Activated CD4-positive, alpha-beta T cell treated with anti-CD3 and anti-CD28 coated beads, Interleukin-2, amount 50 U/mL, for 24 hours (primary cell): ENCODE measurements around the gene GLCCI1.
A peak's percentile ranks its signal among the peaks of the same experiment; 100 is the strongest.

Source experiments
- DNase-seq, 2 donors: peaks; one replicate each; pipeline ENCODE4 v3.0.0-alpha.2; 2020; ENCODE audit warnings: low read depth in 1 of 2, low spot score in 1 of 2

Gene GLCCI1

GRCh38 chr7:7962851-7963250, 5.7 kb upstream of the GLCCI1 start:
- no peak for DNase-seq

GRCh38 chr7:7964250-7964649, 4.3 kb upstream of the GLCCI1 start:
- DNase-seq = no peak

GRCh38 chr7:7964691-7965090, 3.9 kb upstream of the GLCCI1 start:
- no peak for DNase-seq

- no peak for DNase-seq
Measured at GRCh38 chr7:7965301-7965700, 3.3 kb upstream of the GLCCI1 start.

- no peak for DNase-seq
Measured at GRCh38 chr7:7966141-7966734, 2.4 kb upstream of the GLCCI1 start.

- DNase-seq = no peak
Measured at GRCh38 chr7:7967886-7968543, 581 bp upstream of the GLCCI1 start.

GRCh38 chr7:7969306-7970236, 975 bp downstream of the GLCCI1 start:
- DNase-seq = peak; percentile 19 to 37

GRCh38 chr7:7970237-7970530, 1.6 kb downstream of the GLCCI1 start:
- no peak for DNase-seq

- DNase-seq = no peak
Measured at GRCh38 chr7:7970531-7971307, 2.1 kb downstream of the GLCCI1 start.

- DNase-seq = no peak
Measured at GRCh38 chr7:7971308-7972040, 2.9 kb downstream of the GLCCI1 start.

GRCh38 chr7:7972128-7972527, 3.5 kb downstream of the GLCCI1 start:
- DNase-seq = no peak

- no peak for DNase-seq
Measured at GRCh38 chr7:7972922-7973594, 4.5 kb downstream of the GLCCI1 start.

- DNase-seq = no peak
Measured at GRCh38 chr7:7976677-7977076, 8.1 kb downstream of the GLCCI1 start.

GRCh38 chr7:7977774-7978173, 9.2 kb downstream of the GLCCI1 start:
- DNase-seq = no peak

GRCh38 chr7:7978860-7979259, 10.3 kb downstream of the GLCCI1 start:
- no peak for DNase-seq

- no peak for DNase-seq
Measured at GRCh38 chr7:7979558-7979957, 11.0 kb downstream of the GLCCI1 start.

GRCh38 chr7:7980134-7980533, 11.5 kb downstream of the GLCCI1 start:
- no peak for DNase-seq

- DNase-seq = no peak
Measured at GRCh38 chr7:7982904-7983303, 14.3 kb downstream of the GLCCI1 start.

GRCh38 chr7:7984424-7984823, 15.8 kb downstream of the GLCCI1 start:
- no peak for DNase-seq

- no peak for DNase-seq
Measured at GRCh38 chr7:7988706-7989105, 20.1 kb downstream of the GLCCI1 start.
